Endodermal cell (in vitro differentiated cells): ENCODE measurements around the gene C14orf93. TPM values are rescaled to one million over a fixed set of nuclear protein-coding genes. Genes with fewer than 3 reads are reported as not detected.
A peak's percentile ranks its signal among the peaks of the same experiment; 100 is the strongest.

ENCODE experiments used
- DNase-seq: peaks from one replicate; pipeline ENCODE4 v3.0.0-alpha.2; 2017
- H3K27ac ChIP-seq: 2 replicates; pipeline ENCODE4 v1.5.1; 2013; ENCODE audit warnings: mild to moderate bottlenecking, low read depth, low read length, moderate library complexity
- H3K27me3 ChIP-seq: 2 replicates; pipeline ENCODE4 v1.6.1; 2013; ENCODE audit warnings: mild to moderate bottlenecking, low read length, moderate library complexity; ENCODE audit not compliant: insufficient read depth, control insufficient read depth, poor library complexity, severe bottlenecking
- H3K36me3 ChIP-seq: 2 replicates; pipeline ENCODE4 v1.7.0; 2013; ENCODE audit warnings: mild to moderate bottlenecking, low read length, moderate library complexity; ENCODE audit not compliant: control insufficient read depth, insufficient read depth
- H3K4me1 ChIP-seq: one replicate; pipeline ENCODE4 v1.7.0; 2013; ENCODE audit warnings: low read length; ENCODE audit not compliant: control insufficient read depth, insufficient read depth
- H3K4me3 ChIP-seq: 2 replicates; pipeline ENCODE4 v1.5.1; 2013; ENCODE audit warnings: mild to moderate bottlenecking, low read length, moderate library complexity
- H3K9ac ChIP-seq: 2 replicates; pipeline ENCODE4 v1.6.1; 2013; ENCODE audit warnings: mild to moderate bottlenecking, low read length, moderate library complexity; ENCODE audit not compliant: poor library complexity, severe bottlenecking; ENCODE audit errors: extremely low read depth
- H3K9me3 ChIP-seq: 2 replicates; pipeline ENCODE4 v1.6.1; 2013; ENCODE audit warnings: mild to moderate bottlenecking, low read length, moderate library complexity; ENCODE audit not compliant: control insufficient read depth
- H3K27ac Mint-ChIP-seq: 2 replicates; pipeline ENCODE4 v1.8.0; 2020; ENCODE audit warnings: mixed read lengths
- H3K27me3 Mint-ChIP-seq: 2 replicates; pipeline ENCODE4 v1.8.0; 2021; ENCODE audit warnings: mild to moderate bottlenecking, mixed read lengths; ENCODE audit not compliant: insufficient read depth
- H3K36me3 Mint-ChIP-seq: 2 replicates; pipeline ENCODE4 v1.8.0; 2020; ENCODE audit warnings: low read depth, mixed read lengths
- H3K4me1 Mint-ChIP-seq: 2 replicates; pipeline ENCODE4 v1.8.0; 2020; ENCODE audit warnings: mixed read lengths
- H3K4me3 Mint-ChIP-seq: 2 replicates; pipeline ENCODE4 v1.8.0; 2020; ENCODE audit warnings: mild to moderate bottlenecking, moderate library complexity, mixed read lengths
- H3K9me3 Mint-ChIP-seq: 2 replicates; pipeline ENCODE4 v1.8.0; 2020; ENCODE audit warnings: mild to moderate bottlenecking, mixed read lengths
- WGBS, 2 experiments: methylation state at CpG; one replicate each; pipeline versions ENCODE4 v1.1.5 to v1.1.7; 2013; ENCODE audit warnings: missing lambda C conversion rate in 2 of 2, mixed read lengths in 1 of 2; ENCODE audit not compliant: insufficient coverage in 1 of 2, insufficient read length in 1 of 2; 5-methylcytosine and 5-hydroxymethylcytosine counted together
- total RNA-seq, 2 donors: library from RNA; stranded (reverse); fragmentation: NEBNext Ultra II Directional in 1 of 2; extraction: Animal tissue kit (Norgen Biotek cat#: 25700) in 1 of 2; gene quantifications; 2 replicates in 1 of 2; 3 replicates in 1 of 2; pipeline ENCODE4 v1.2.1, GENCODE V29; 2021
- TF ChIP-seq, protein P1 (sequence below): fragments of 200-600 bp; sonication (generic); conservative IDR thresholded peaks from 2 replicates; pipeline ENCODE4 v1.5.0; 2021; ENCODE audit warnings: antibody characterized with exemption, mild to moderate bottlenecking

The C14orf93 gene
- total RNA-seq, 2 donors from 2014 or later = 7.0 to 9.4 TPM

DNA sequence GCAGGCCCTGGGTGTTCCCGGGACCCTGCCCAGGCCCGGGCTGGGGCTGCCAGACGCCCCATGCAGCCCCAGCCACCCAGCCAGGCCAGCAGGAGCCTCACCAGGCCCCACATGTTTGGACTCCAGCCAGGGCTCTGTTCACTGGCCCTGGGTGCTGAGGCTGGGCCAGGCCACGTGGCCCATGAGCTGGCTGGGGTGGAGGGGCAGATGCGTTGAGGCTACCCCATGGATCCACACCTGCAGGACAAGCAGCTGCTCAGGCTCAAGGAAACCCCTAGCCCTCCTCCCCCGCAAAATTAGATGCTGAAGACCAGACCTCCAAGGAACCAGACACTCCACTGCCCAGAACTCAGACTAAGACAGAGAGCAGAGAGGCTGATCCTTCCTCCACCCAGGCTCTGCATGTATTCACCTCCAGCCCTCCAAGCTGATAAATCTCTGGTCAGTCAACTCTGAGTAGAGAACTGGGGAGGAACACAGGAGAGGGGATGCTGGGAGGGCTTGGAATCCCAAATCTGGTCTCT is 45.7 kb upstream of the C14orf93 start:
- peaks cover 14% of the 10 kb centered on the region for H3K4me1 Mint-ChIP-seq
- no peaks in the 10 kb centered on the region for H3K4me1 ChIP-seq
- peaks cover 36% of the 10 kb centered on the region for H3K36me3 ChIP-seq
- no peak overlapping the region for H3K9ac ChIP-seq
- no peaks in the 10 kb centered on the region for H3K9me3 ChIP-seq
- H3K36me3 Mint-ChIP-seq = peaks cover 26% of the 10 kb centered on the region
- no peak for DNase-seq
- H3K27me3 Mint-ChIP-seq = no peaks in the 10 kb centered on the region
- no peaks in the 10 kb centered on the region for H3K27me3 ChIP-seq
- whole genome bisulfite sequencing, 2 experiments = 93 to 100% methylated on average over 3 to 6 of the region's 6 CpGs
- H3K27ac Mint-ChIP-seq = peak overlapping the region; percentile 52
- H3K27ac ChIP-seq = no peak overlapping the region
- H3K4me3 ChIP-seq = no peak overlapping the region
- TF ChIP-seq, protein P1, sequence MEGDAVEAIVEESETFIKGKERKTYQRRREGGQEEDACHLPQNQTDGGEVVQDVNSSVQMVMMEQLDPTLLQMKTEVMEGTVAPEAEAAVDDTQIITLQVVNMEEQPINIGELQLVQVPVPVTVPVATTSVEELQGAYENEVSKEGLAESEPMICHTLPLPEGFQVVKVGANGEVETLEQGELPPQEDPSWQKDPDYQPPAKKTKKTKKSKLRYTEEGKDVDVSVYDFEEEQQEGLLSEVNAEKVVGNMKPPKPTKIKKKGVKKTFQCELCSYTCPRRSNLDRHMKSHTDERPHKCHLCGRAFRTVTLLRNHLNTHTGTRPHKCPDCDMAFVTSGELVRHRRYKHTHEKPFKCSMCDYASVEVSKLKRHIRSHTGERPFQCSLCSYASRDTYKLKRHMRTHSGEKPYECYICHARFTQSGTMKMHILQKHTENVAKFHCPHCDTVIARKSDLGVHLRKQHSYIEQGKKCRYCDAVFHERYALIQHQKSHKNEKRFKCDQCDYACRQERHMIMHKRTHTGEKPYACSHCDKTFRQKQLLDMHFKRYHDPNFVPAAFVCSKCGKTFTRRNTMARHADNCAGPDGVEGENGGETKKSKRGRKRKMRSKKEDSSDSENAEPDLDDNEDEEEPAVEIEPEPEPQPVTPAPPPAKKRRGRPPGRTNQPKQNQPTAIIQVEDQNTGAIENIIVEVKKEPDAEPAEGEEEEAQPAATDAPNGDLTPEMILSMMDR = no peak
- H3K4me3 Mint-ChIP-seq = peak overlapping the region; percentile 73
- no peaks in the 10 kb centered on the region for H3K9me3 Mint-ChIP-seq

DNA sequence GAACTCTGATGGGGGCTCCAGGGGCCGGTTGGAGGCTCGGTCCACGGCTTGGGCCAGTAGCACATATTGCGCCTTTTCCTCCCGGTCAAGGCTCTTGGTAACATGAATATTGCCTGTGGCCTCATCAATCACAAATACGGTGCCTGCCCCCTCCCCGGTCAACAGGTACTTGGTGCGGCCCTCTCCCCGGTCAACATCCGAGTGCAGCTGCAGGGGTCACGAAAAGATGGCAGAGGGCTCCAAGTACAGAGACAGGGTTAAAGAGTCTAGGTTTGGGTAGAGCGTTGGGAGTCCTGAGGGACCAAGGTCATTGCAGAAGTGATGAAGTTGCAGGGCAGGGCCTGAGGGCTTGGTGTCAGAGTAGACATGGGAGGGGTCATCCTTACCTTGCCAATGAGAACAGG is 45.2 kb upstream of the C14orf93 start:
- no peaks in the 10 kb centered on the region for H3K27me3 Mint-ChIP-seq
- H3K4me3 Mint-ChIP-seq = no peak overlapping the region

DNA sequence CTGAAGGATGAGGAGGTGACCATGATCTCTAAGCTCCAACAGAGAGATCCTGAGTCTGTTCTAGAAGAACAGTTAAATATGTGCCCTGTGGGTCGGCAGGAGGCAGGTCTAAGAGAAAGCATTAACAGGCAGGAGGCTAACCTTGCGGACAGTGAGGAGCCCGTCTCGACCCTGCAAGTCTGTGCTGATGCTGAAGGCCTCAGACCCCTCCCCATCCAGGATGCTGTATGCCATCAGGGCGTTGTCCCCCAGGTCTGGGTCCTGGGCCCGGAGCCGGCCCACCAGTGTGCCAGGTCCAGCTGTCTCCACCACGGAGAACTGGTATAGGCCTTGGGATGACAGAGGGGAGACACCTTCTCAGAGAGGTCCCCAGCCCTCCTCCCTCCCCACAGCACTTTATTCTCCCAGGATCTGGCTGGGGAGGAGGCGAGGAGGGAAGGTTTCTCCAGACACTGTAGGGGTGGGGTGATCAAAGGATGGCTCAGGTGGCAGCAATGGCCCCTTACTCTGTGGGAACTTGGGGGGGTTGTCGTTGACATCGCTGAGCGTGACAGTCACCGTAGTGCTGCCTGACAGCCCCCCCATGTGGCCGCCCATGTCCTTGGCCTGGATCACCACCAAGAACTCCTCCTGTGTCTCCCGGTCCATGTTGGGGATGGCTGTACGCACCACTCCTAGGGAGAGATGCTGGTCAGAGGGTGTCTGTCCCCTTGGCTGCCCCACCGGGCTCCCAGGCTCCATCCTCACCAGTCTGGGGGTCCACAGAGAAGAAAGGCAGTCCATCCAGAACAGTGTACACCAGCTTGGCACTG is 44.3 kb upstream of the C14orf93 start:
- Histone ChIP-seq H3K4me1 (no peaks in the 10 kb centered on the region), H3K4me3 (no peak overlapping the region), H3K27me3 (no peaks in the 10 kb centered on the region), H3K9ac (no peak overlapping the region), H3K36me3 (peaks cover 35% of the 10 kb centered on the region), H3K27ac (no peak overlapping the region), H3K9me3 (no peaks in the 10 kb centered on the region)
- peak; percentile 73 for DNase-seq
- Mint-ChIP-seq H3K4me1 (peaks cover 14% of the 10 kb centered on the region), H3K4me3 (no peak overlapping the region), H3K9me3 (no peaks in the 10 kb centered on the region), H3K36me3 (peaks cover 23% of the 10 kb centered on the region), H3K27me3 (no peaks in the 10 kb centered on the region), H3K27ac (no peak overlapping the region)
- WGBS, 2 experiments = 83 to 89% methylated on average over 7 to 17 of the region's 17 CpGs
- TF ChIP-seq, protein P1 = peak; percentile 66

More for the DNA sequence above, 45.2 kb upstream of the C14orf93 start:
- Mint-ChIP-seq H3K9me3 (no peaks in the 10 kb centered on the region), H3K4me1 (peaks cover 14% of the 10 kb centered on the region), H3K36me3 (peaks cover 23% of the 10 kb centered on the region), H3K27ac (no peak overlapping the region)
- Histone ChIP-seq H3K27me3 (no peaks in the 10 kb centered on the region), H3K4me3 (no peak overlapping the region), H3K9ac (no peak overlapping the region), H3K9me3 (no peaks in the 10 kb centered on the region), H3K27ac (no peak overlapping the region), H3K36me3 (peaks cover 35% of the 10 kb centered on the region), H3K4me1 (no peaks in the 10 kb centered on the region)
- WGBS, 2 experiments = 97% methylated on average over 8 to 12 of the region's 12 CpGs
- DNase-seq = peak; percentile 40
- TF ChIP-seq, protein P1 = no peak
